GM12878 (cell line): ENCODE results near the gene TESMIN. TPM values are rescaled to one million over a fixed set of nuclear protein-coding genes. Genes with fewer than 3 reads are reported as not detected.

ENCODE experiments used
- ATAC-seq: fragments of 200-7000 bp; cut with Tn5 transposase; 3 replicates; pipeline ENCODE4 v1.9.1; 2020; ENCODE audit warnings: mild to moderate bottlenecking, moderate library complexity
- BruUV-seq: library from RNA; stranded (reverse); fragments of 400-500 nt; replicated peaks from 2 replicates; lab custom pipeline; 2021; lab: Mats Ljungman, UMichigan
- CTCF ChIA-PET: fragments of 300-600 bp; sonication (Branson Sonifier 250); formaldehyde crosslinking; extraction: SDS; loops from one replicate; lab custom pipeline; 2021; ENCODE audit warnings: inconsistent platforms; lab: Yijun Ruan, JAX
- POLR2A ChIA-PET: fragments of 350-600 bp; formaldehyde crosslinking; extraction: SDS; loops from one replicate; lab custom pipeline; 2021; ENCODE audit warnings: inconsistent platforms; lab: Charles Lee
- RAD21 ChIA-PET: fragments of 300-600 bp; sonication (Branson Sonifier 250); formaldehyde crosslinking; loops from one replicate; lab custom pipeline; 2023; ENCODE audit warnings: antibody characterized with exemption; ENCODE audit not compliant: unreplicated experiment; lab: Charles Lee
- SMC1A ChIA-PET: fragments of 300-600 bp; sonication (Branson Sonifier 250); formaldehyde crosslinking; loops from one replicate; lab custom pipeline; 2023; ENCODE audit not compliant: unreplicated experiment, uncharacterized antibody; lab: Charles Lee
- DNase-seq: peaks from one replicate; pipeline ENCODE4 v3.0.0-alpha.2; 2011; ENCODE audit warnings: low read depth, low spot score
- FAIRE-seq: peaks from 3 replicates; lab custom pipeline; 2011; peaks lifted over from hg19 to GRCh38; lab: Jason Lieb, UNC
- H2AFZ ChIP-seq: 2 replicates; pipeline ENCODE4 v1.6.0; 2011; ENCODE audit warnings: low read depth, low read length, control low read depth; ENCODE audit not compliant: control insufficient read depth
- H3K27ac ChIP-seq: 2 replicates; pipeline ENCODE4 v1.5.1; 2011; ENCODE audit warnings: control low read depth; ENCODE audit not compliant: control insufficient read depth, insufficient read depth
- H3K27me3 ChIP-seq, 2 experiments: replicated peaks in 1 of 2; 2 replicates each; pipeline versions ENCODE4 v1.6.0 to v1.6.1; 2011; ENCODE audit warnings: low read length in 1 of 2; ENCODE audit not compliant: control insufficient read depth in 2 of 2, insufficient read depth in 2 of 2
- H3K36me3 ChIP-seq, 2 experiments: 2 replicates each; pipeline ENCODE4 v1.5.1; 2011; ENCODE audit warnings: low read length in 1 of 2; ENCODE audit not compliant: control insufficient read depth in 2 of 2, insufficient read depth in 2 of 2
- H3K4me1 ChIP-seq: 2 replicates; pipeline ENCODE4 v1.6.1; 2011; ENCODE audit warnings: mild to moderate bottlenecking, low read length, moderate library complexity, mixed read lengths; ENCODE audit not compliant: control insufficient read depth, insufficient read depth
- H3K4me2 ChIP-seq: 2 replicates; pipeline ENCODE4 v1.6.0; 2011; ENCODE audit warnings: control low read depth; ENCODE audit not compliant: control insufficient read depth, insufficient read depth
- H3K4me3 ChIP-seq: fragments of 200-600 bp; sonication (generic); 2 replicates; pipeline ENCODE4 v1.5.1; 2016
- H3K79me2 ChIP-seq: 2 replicates; pipeline ENCODE4 v1.6.0; 2011; ENCODE audit warnings: low read length; ENCODE audit not compliant: control insufficient read depth, insufficient read depth
- H3K9ac ChIP-seq: 2 replicates; pipeline ENCODE4 v1.8.0; 2011; ENCODE audit warnings: low read length, control low read depth, mixed read lengths; ENCODE audit not compliant: control insufficient read depth, insufficient read depth
- H3K9me3 ChIP-seq: replicated peaks from 3 replicates; pipeline ENCODE4 v1.5.1; 2011; ENCODE audit warnings: mild to moderate bottlenecking, low read length; ENCODE audit not compliant: control insufficient read depth, insufficient read depth
- H4K20me1 ChIP-seq: 2 replicates; pipeline ENCODE4 v1.6.0; 2011; ENCODE audit not compliant: control insufficient read depth, insufficient read depth
- YY1 ChIP-seq: IDR thresholded peaks from 2 replicates; pipeline ENCODE4 v1.6.1; 2011; ENCODE audit warnings: low read depth, mild to moderate bottlenecking, low read length
- ZBTB40 ChIP-seq: fragments of 450-650 bp; IDR thresholded peaks from 2 replicates; pipeline ENCODE4 v1.6.1; 2016; ENCODE audit warnings: mild to moderate bottlenecking, moderate library complexity, borderline replicate concordance
- ZSCAN29 ChIP-seq: fragments of 450-650 bp; IDR thresholded peaks from 2 replicates; pipeline ENCODE4 v1.6.1; 2017; ENCODE audit warnings: mild to moderate bottlenecking, moderate library complexity
- WGBS: methylation state at CpG from one replicate; pipeline ENCODE4 v1.1.6; 2016; ENCODE audit warnings: low lambda C conversion rate; ENCODE audit not compliant: insufficient replicate concordance, insufficient coverage; ENCODE audit errors: missing lambda C conversion rate; 5-methylcytosine and 5-hydroxymethylcytosine counted together
- in situ Hi-C: fragments of 300-500 bp; cut with MboI; formaldehyde crosslinking; loops from 9 replicates; pipeline ENCODE4 v1.14.3; 2018; ENCODE audit warnings: mixed read lengths
- intact Hi-C: fragments of 100-400 bp; cut with micrococcal nuclease; formaldehyde crosslinking; loops from one replicate; pipeline ENCODE4 v1.14.2; 2022; ENCODE audit not compliant: unreplicated experiment
- polyA plus RNA-seq, 11 experiments: library from polyadenylated mRNA; depleted of rRNA in 4 of 11; unstranded in 6 of 11; stranded (reverse) in 5 of 11; fragments of >200 nt; fragmentation: Nextera tagmentation in 4 of 11; fragmentation: Illumina TruSeq in 1 of 11; extraction: Ambion mirVana in 4 of 11; extraction: Trizol in 1 of 11; gene quantifications; 1 replicate in 1 of 11; 2 replicates in 10 of 11; pipeline versions ENCODE4 v1.2.1 to v1.2.3, GENCODE V29; 2011 to 2016; ENCODE audit warnings: inconsistent platforms in 2 of 11, missing spikeins in 2 of 11, low read depth in 1 of 11
- total RNA-seq, 4 experiments: library from RNA; depleted of rRNA in 3 of 4; stranded (reverse); fragments of >200 nt in 3 of 4; fragmentation: Illumina TruSeq in 1 of 4; extraction: Trizol in 1 of 4; gene quantifications; 2 replicates each; pipeline versions ENCODE4 v1.2.1 to v1.2.3, GENCODE V29; 2013 to 2021

The TESMIN gene
- total and polyA plus RNA-seq, 10 of the 15 experiments (the other 5 are each of a cell fraction or from before 2014, with no cell fraction given): 0.31 to 3.4 (median 1.2) TPM; not detected in 1

- no peaks in the 10 kb centered on the region for H4K20me1 ChIP-seq
- intact Hi-C loops: no loop called here
- H3K9ac ChIP-seq: no peak overlapping the region
- no peaks in the 10 kb centered on the region for H3K79me2 ChIP-seq
- H3K4me1 ChIP-seq: no peaks in the 10 kb centered on the region
- H3K4me3 ChIP-seq: no peak overlapping the region
- in situ Hi-C loops: no loop called here
- H3K4me2 ChIP-seq: no peak overlapping the region
- no peak for ATAC-seq
- ChIA-PET SMC1A (no interaction called here), CTCF (no interaction called here), RAD21 (no interaction called here), POLR2A (no interaction called here)
- no peaks in the 10 kb centered on the region for H3K9me3 ChIP-seq
- no TSS peak for BruUV-seq
- TF ChIP-seq ZSCAN29: no peak
- no peak for TF ChIP-seq ZBTB40
- no peak for TF ChIP-seq YY1
- no peak overlapping the region for H2AFZ ChIP-seq
- no peaks in the 10 kb centered on the region for H3K27me3 ChIP-seq
- no peak overlapping the region for H3K27ac ChIP-seq
- WGBS: 98% methylated on average over 18 of the region's 18 CpGs
- FAIRE-seq: no peak
- DNase-seq: no peak
- peaks cover 0 to 8% of the 10 kb centered on the region in 2 experiments; a peak in 3 of 4 replicates for H3K36me3 ChIP-seq
Measured at GRCh38 chr11:68792400-68792966, 41.2 kb upstream of the TESMIN start.
